ENCODE data around the gene SLC30A1.

DNA sequence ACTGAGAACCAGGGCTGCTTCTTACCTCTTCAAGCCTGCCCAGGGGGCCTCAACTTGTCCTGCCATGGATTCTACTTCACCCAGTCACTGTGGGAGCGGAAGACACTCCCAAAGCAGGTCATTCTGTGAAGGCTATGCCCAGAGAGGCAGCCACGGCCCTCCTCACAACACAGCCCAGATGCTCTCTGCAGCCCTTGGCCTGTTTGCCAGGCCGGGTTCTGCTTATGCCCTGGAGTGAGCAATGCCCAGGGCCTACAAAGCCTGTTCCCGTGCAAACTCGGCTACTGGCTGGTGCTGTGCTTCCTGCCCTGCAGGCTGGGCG is 33.8 kb upstream of the SLC30A1 start:
- TF ChIP-seq, protein P1, sequence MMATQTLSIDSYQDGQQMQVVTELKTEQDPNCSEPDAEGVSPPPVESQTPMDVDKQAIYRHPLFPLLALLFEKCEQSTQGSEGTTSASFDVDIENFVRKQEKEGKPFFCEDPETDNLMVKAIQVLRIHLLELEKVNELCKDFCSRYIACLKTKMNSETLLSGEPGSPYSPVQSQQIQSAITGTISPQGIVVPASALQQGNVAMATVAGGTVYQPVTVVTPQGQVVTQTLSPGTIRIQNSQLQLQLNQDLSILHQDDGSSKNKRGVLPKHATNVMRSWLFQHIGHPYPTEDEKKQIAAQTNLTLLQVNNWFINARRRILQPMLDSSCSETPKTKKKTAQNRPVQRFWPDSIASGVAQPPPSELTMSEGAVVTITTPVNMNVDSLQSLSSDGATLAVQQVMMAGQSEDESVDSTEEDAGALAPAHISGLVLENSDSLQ (IDR thresholded peaks at IDR 0.05): no peak
- no peak for TF ChIP-seq RAD21 (IDR thresholded peaks at IDR 0.05; ENCODE audit: insufficient read depth, low read depth, low read length)
- TF ChIP-seq, protein P2, sequence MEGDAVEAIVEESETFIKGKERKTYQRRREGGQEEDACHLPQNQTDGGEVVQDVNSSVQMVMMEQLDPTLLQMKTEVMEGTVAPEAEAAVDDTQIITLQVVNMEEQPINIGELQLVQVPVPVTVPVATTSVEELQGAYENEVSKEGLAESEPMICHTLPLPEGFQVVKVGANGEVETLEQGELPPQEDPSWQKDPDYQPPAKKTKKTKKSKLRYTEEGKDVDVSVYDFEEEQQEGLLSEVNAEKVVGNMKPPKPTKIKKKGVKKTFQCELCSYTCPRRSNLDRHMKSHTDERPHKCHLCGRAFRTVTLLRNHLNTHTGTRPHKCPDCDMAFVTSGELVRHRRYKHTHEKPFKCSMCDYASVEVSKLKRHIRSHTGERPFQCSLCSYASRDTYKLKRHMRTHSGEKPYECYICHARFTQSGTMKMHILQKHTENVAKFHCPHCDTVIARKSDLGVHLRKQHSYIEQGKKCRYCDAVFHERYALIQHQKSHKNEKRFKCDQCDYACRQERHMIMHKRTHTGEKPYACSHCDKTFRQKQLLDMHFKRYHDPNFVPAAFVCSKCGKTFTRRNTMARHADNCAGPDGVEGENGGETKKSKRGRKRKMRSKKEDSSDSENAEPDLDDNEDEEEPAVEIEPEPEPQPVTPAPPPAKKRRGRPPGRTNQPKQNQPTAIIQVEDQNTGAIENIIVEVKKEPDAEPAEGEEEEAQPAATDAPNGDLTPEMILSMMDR (IDR thresholded peaks at IDR 0.05 in 2 of 3, conservative IDR thresholded peaks at IDR 0.05 in 1 of 3; ENCODE audit: control insufficient read depth in 2 of 3, extremely low read depth in 1 of 3, insufficient read depth in 1 of 3, low read depth in 3 of 3, low read length in 3 of 3): no peak
- no peak for TF ChIP-seq POLR2AphosphoS2 (IDR thresholded peaks at IDR 0.05; ENCODE audit: low read depth, low read length)
- TF ChIP-seq, protein P3, sequence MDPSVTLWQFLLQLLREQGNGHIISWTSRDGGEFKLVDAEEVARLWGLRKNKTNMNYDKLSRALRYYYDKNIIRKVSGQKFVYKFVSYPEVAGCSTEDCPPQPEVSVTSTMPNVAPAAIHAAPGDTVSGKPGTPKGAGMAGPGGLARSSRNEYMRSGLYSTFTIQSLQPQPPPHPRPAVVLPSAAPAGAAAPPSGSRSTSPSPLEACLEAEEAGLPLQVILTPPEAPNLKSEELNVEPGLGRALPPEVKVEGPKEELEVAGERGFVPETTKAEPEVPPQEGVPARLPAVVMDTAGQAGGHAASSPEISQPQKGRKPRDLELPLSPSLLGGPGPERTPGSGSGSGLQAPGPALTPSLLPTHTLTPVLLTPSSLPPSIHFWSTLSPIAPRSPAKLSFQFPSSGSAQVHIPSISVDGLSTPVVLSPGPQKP (IDR thresholded peaks at IDR 0.05; ENCODE audit: low read depth, low read length): no peak
- TF ChIP-seq, protein P4, sequence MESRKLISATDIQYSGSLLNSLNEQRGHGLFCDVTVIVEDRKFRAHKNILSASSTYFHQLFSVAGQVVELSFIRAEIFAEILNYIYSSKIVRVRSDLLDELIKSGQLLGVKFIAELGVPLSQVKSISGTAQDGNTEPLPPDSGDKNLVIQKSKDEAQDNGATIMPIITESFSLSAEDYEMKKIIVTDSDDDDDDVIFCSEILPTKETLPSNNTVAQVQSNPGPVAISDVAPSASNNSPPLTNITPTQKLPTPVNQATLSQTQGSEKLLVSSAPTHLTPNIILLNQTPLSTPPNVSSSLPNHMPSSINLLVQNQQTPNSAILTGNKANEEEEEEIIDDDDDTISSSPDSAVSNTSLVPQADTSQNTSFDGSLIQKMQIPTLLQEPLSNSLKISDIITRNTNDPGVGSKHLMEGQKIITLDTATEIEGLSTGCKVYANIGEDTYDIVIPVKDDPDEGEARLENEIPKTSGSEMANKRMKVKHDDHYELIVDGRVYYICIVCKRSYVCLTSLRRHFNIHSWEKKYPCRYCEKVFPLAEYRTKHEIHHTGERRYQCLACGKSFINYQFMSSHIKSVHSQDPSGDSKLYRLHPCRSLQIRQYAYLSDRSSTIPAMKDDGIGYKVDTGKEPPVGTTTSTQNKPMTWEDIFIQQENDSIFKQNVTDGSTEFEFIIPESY (IDR thresholded peaks at IDR 0.05): no peak
- TF ChIP-seq, protein P5, sequence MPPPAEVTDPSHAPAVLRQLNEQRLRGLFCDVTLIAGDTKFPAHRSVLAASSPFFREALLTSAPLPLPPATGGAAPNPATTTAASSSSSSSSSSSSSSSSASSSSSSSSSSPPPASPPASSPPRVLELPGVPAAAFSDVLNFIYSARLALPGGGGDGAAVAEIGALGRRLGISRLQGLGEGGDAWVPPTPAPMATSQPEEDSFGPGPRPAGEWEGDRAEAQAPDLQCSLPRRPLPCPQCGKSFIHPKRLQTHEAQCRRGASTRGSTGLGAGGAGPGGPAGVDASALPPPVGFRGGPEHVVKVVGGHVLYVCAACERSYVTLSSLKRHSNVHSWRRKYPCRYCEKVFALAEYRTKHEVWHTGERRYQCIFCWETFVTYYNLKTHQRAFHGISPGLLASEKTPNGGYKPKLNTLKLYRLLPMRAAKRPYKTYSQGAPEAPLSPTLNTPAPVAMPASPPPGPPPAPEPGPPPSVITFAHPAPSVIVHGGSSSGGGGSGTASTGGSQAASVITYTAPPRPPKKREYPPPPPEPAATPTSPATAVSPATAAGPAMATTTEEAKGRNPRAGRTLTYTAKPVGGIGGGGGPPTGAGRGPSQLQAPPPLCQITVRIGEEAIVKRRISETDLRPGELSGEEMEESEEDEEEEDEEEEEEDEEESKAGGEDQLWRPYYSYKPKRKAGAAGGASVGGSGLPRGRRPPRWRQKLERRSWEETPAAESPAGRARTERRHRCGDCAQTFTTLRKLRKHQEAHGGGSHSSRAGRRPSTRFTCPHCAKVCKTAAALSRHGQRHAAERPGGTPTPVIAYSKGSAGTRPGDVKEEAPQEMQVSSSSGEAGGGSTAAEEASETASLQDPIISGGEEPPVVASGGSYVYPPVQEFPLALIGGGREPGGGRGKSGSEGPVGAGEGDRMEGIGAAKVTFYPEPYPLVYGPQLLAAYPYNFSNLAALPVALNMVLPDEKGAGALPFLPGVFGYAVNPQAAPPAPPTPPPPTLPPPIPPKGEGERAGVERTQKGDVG (CRISPR knock-in tag; IDR thresholded peaks at IDR 0.05): no peak
